Left ventricle myocardium inferior (tissue), 1 donor: Measurements from ENCODE around the gene CECR2. TPM values are rescaled to one million over a fixed set of nuclear protein-coding genes. Genes with fewer than 3 reads are reported as not detected.

Experiments used
- DNase-seq: peaks from one replicate; pipeline ENCODE4 v3.0.0-alpha.2; 2020
- H3K27ac ChIP-seq: fragments of 200-600 bp; replicated peaks from 2 replicates; pipeline ENCODE4 v1.8.0; 2021
- H3K27me3 ChIP-seq: fragments of 200-600 bp; 2 replicates; pipeline ENCODE4 v1.8.0; 2021; ENCODE audit warnings: low read depth
- H3K36me3 ChIP-seq: fragments of 200-600 bp; 2 replicates; pipeline ENCODE4 v1.8.0; 2021
- H3K4me1 ChIP-seq: fragments of 200-600 bp; 2 replicates; pipeline ENCODE4 v1.8.0; 2021
- H3K4me3 ChIP-seq: fragments of 200-600 bp; 2 replicates; pipeline ENCODE4 v1.8.0; 2021; ENCODE audit warnings: mild to moderate bottlenecking, moderate library complexity
- H3K9me3 ChIP-seq: fragments of 200-600 bp; replicated peaks from 2 replicates; pipeline ENCODE4 v1.8.0; 2021
- CTCF ChIP-seq: fragments of 200-600 bp; IDR thresholded peaks from 2 replicates; pipeline ENCODE4 v1.8.0; 2021; ENCODE audit warnings: antibody characterized with exemption, mild to moderate bottlenecking, borderline replicate concordance
- intact Hi-C: fragments of 100-400 bp; cut with micrococcal nuclease; formaldehyde crosslinking; loops from one replicate; pipeline ENCODE4 v1.11.0; 2022
- total RNA-seq: library from RNA; stranded (reverse); fragmentation: NEBNext Ultra II Directional; extraction: Animal tissue kit (Norgen Biotek cat#: 25700); gene quantifications from one replicate; pipeline ENCODE4 v1.2.1, GENCODE V29; 2021
- donor health status: DM: no; HTN: yes; CAD: no; lungs with severe emphysema.

The CECR2 gene
- total RNA-seq, 1 donor from 2014 or later: 3.1 TPM

- DNase-seq: no peak
- no peaks in the 10 kb centered on the region for H3K36me3 ChIP-seq
- no peaks in the 10 kb centered on the region for H3K9me3 ChIP-seq
- H3K27me3 ChIP-seq: no peaks in the 10 kb centered on the region
- TF ChIP-seq CTCF: no peak
- no peak overlapping the region for H3K4me3 ChIP-seq
- peaks cover 9% of the 10 kb centered on the region for H3K4me1 ChIP-seq
- intact Hi-C loops: no loop called here
- no peak overlapping the region for H3K27ac ChIP-seq
Measured at GRCh38 chr22:17444204-17444504, 74.9 kb downstream of the CECR2 start.

GRCh38 chr22:17446698-17447097, 77.4 kb downstream of the CECR2 start:
- no peaks in the 10 kb centered on the region for H3K36me3 ChIP-seq
- no peak for TF ChIP-seq CTCF
- intact Hi-C loops: no loop called here
- no peak overlapping the region for H3K27ac ChIP-seq
- no peak overlapping the region for H3K4me3 ChIP-seq
- no peaks in the 10 kb centered on the region for H3K27me3 ChIP-seq
- no peaks in the 10 kb centered on the region for H3K9me3 ChIP-seq
- H3K4me1 ChIP-seq: peaks cover 9% of the 10 kb centered on the region
- no peak for DNase-seq

GRCh38 chr22:17451316-17451715, 82.1 kb downstream of the CECR2 start:
- Histone ChIP-seq H3K27ac (no peak overlapping the region), H3K4me1 (no peaks in the 10 kb centered on the region), H3K4me3 (no peak overlapping the region), H3K9me3 (no peaks in the 10 kb centered on the region), H3K27me3 (no peaks in the 10 kb centered on the region), H3K36me3 (no peaks in the 10 kb centered on the region)
- no peak for DNase-seq
- no peak for TF ChIP-seq CTCF
- intact Hi-C loops: no loop called here

GRCh38 chr22:17460895-17461294, 91.6 kb downstream of the CECR2 start:
- H3K4me1 ChIP-seq: no peaks in the 10 kb centered on the region
- no peaks in the 10 kb centered on the region for H3K36me3 ChIP-seq
- no peaks in the 10 kb centered on the region for H3K27me3 ChIP-seq
- DNase-seq: no peak
- intact Hi-C loops: no loop called here
- no peak overlapping the region for H3K27ac ChIP-seq
- H3K9me3 ChIP-seq: no peaks in the 10 kb centered on the region
- H3K4me3 ChIP-seq: no peak overlapping the region
- no peak for TF ChIP-seq CTCF

- Histone ChIP-seq H3K9me3 (no peaks in the 10 kb centered on the region), H3K36me3 (no peaks in the 10 kb centered on the region), H3K27ac (no peak overlapping the region), H3K4me1 (peaks cover 24% of the 10 kb centered on the region), H3K27me3 (no peaks in the 10 kb centered on the region), H3K4me3 (no peak overlapping the region)
- no peak for DNase-seq
- intact Hi-C loops: no loop called here
- TF ChIP-seq CTCF: no peak
Measured at GRCh38 chr22:17470880-17471500, 101.7 kb downstream of the CECR2 start.
